Mucosa of descending colon (tissue), 3 donors: ENCODE results near the gene TRIO. TPM values are rescaled to one million over a fixed set of nuclear protein-coding genes. Genes with fewer than 3 reads are reported as not detected.

ENCODE experiments used
- ATAC-seq: fragments of 200-7000 bp; cut with Tn5 transposase; one replicate; pipeline ENCODE4 v1.9.1; 2020; ENCODE audit warnings: mild to moderate bottlenecking, moderate library complexity
- DNase-seq, 3 donors: peaks; one replicate each; pipeline ENCODE4 v3.0.0-alpha.2; 2020
- H3K36me3 ChIP-seq: fragments of 200-600 bp; one replicate; pipeline ENCODE4 v1.8.0; 2021; ENCODE audit warnings: low read depth, mild to moderate bottlenecking
- H3K4me1 ChIP-seq: fragments of 200-600 bp; one replicate; pipeline ENCODE4 v1.8.0; 2021; ENCODE audit warnings: low read depth, mild to moderate bottlenecking
- H3K4me3 ChIP-seq: fragments of 200-600 bp; one replicate; pipeline ENCODE4 v1.8.0; 2021; ENCODE audit warnings: mild to moderate bottlenecking
- H3K9me3 ChIP-seq: fragments of 200-600 bp; one replicate; pipeline ENCODE4 v1.8.0; 2021; ENCODE audit warnings: mild to moderate bottlenecking
- CTCF ChIP-seq: fragments of 200-600 bp; IDR thresholded peaks from one replicate; pipeline ENCODE4 v1.8.0; 2022; ENCODE audit warnings: antibody characterized with exemption, mild to moderate bottlenecking
- intact Hi-C, 2 donors: fragments of 100-400 bp; cut with DNase I in 1 of 2; cut with micrococcal nuclease in 1 of 2; formaldehyde crosslinking; loops; one replicate each; pipeline versions ENCODE4 v1.11.0 to v1.11.1; 2022; cut with DNase I, micrococcal nuclease
- total RNA-seq, 3 donors: library from RNA; stranded (reverse); fragmentation: NEBNext Ultra II Directional in 2 of 3; extraction: Animal tissue kit (Norgen Biotek cat#: 25700) in 2 of 3; gene quantifications; one replicate each; pipeline versions ENCODE4 v1.2.1 to v1.2.4, GENCODE V29; 2021 to 2023
- donor health status: DM: no; HTN: no; CAD: no; lungs with moderate emphysema.
- donor health status: DM: no; HTN: no; CAD: no.
- donor health status: DM: no; HTN: yes; CAD: no.

Gene TRIO
- total RNA-seq, 3 donors from 2014 or later, result 164 to 231 (median 168) TPM

- Histone ChIP-seq H3K4me3 (no peak overlapping the region), H3K9me3 (no peaks in the 10 kb centered on the region), H3K4me1 (no peaks in the 10 kb centered on the region), H3K36me3 (no peaks in the 10 kb centered on the region)
- TF ChIP-seq CTCF, result no peak
- ATAC-seq (no peak), DNase-seq (no peak)
- intact Hi-C loops, result no loop called here
Measured at GRCh38 chr5:14123974-14124482, 19.1 kb upstream of the TRIO start.

- Histone ChIP-seq H3K9me3 (no peaks in the 10 kb centered on the region), H3K36me3 (no peaks in the 10 kb centered on the region), H3K4me1 (no peaks in the 10 kb centered on the region), H3K4me3 (no peak overlapping the region)
- ATAC-seq (no peak), DNase-seq (no peak)
- intact Hi-C loops, result no loop called here
- no peak for TF ChIP-seq CTCF
Measured at GRCh38 chr5:14125262-14125661, 17.9 kb upstream of the TRIO start.

- Histone ChIP-seq H3K4me1 (no peaks in the 10 kb centered on the region), H3K9me3 (no peaks in the 10 kb centered on the region), H3K4me3 (no peak overlapping the region), H3K36me3 (no peaks in the 10 kb centered on the region)
- DNase-seq (no peak), ATAC-seq (no peak)
- TF ChIP-seq CTCF, result no peak
- intact Hi-C loops, result no loop called here
Measured at GRCh38 chr5:14127587-14127986, 15.6 kb upstream of the TRIO start.

- no peak overlapping the region for H3K4me3 ChIP-seq
- no peak for TF ChIP-seq CTCF
- intact Hi-C loops, result no loop called here
Measured at GRCh38 chr5:14128079-14128478, 15.1 kb upstream of the TRIO start.

GRCh38 chr5:14129123-14129522 lies 14.0 kb upstream of the TRIO start:
- TF ChIP-seq CTCF, result no peak
- Histone ChIP-seq H3K36me3 (no peaks in the 10 kb centered on the region), H3K4me1 (no peaks in the 10 kb centered on the region), H3K9me3 (no peaks in the 10 kb centered on the region), H3K4me3 (no peak overlapping the region)
- DNase-seq (no peak), ATAC-seq (no peak)
- intact Hi-C loops, result no loop called here

More at GRCh38 chr5:14128079-14128478, 15.1 kb upstream of the TRIO start:
- H3K9me3 ChIP-seq, result no peaks in the 10 kb centered on the region
- no peaks in the 10 kb centered on the region for H3K36me3 ChIP-seq
- DNase-seq, result no peak
- no peak for ATAC-seq
- no peaks in the 10 kb centered on the region for H3K4me1 ChIP-seq
